GM18526 (cell line): ENCODE data around the gene ATOH1.

ENCODE experiments used
- POLR2A ChIP-seq: IDR thresholded peaks from 3 replicates; pipeline ENCODE4 v1.6.1; 2011; ENCODE audit not compliant: insufficient read length; ENCODE audit errors: extremely low read depth

ATOH1 gene

GRCh38 chr4:93828332-93828994, at the start of gene ATOH1:
Gene ATOH1, plus strand, starts transcription at chr4:93828753. Its CDS starts 174 bp downstream, at chr4:93828927.
- no peak for TF ChIP-seq POLR2A

GRCh38 chr4:93779228-93779627, 49.3 kb upstream of the ATOH1 start:
- TF ChIP-seq POLR2A, result no peak

- no peak for TF ChIP-seq POLR2A
Observed at GRCh38 chr4:93780080-93780479, 48.5 kb upstream of the ATOH1 start.

DNA sequence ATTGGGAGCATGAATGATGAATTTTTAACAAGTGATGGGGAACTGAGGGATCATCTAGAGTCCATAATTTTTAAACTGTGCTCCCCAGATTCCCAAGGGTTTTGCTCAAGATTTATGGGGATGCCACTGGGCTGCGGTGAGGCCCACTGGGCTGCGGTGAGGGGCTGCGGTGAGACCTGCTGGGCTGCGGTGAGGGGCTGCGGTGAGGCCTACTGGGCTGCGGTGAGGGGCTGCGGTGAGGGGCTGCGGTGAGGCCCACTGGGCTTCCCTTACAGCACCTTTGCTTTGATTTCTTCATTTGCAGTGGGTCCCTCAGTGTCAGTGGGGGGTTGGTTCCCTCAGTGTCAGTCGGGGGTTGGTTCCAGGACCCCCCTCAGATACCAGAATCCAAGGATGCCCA, 47.4 kb upstream of the ATOH1 start:
- TF ChIP-seq POLR2A, result no peak

DNA sequence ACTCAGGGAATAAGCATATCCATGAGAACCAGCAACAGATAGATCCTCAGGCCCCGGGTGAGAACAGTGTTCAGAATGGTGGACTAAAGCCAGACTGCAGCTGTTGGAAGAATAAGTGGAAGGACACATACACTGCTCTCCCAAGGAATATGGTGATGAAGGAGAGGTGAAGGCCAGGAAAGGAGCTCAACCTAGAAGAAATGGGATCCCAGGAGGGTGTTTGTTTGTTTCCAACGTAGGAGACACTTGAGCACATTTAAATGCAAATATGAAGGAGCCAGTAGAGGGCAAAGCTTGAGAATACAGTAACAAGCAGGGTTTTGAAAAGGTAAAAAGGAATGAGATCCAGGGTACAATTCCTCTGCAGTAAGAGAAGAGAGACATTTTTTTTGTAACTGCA, 42.4 kb upstream of the ATOH1 start:
- no peak for TF ChIP-seq POLR2A

DNA sequence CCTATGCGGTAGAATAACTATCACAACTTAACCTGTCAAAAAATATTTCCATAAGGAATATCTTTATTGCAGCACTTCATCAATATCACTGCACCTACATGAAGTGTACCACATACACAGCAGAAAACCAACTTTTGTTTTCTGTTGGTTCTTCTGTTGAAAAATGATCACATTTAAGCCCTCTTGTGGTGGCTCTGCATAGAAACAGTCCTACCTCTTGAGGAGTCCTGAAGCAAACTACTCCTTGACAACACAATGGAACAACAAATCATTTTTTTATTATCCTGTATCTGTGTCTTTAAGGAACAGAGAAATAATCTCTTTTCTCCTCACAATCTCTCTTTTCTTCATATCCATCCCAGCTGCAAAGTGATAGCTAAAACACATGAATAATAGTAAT, 39.8 kb upstream of the ATOH1 start:
- TF ChIP-seq POLR2A, result no peak

DNA sequence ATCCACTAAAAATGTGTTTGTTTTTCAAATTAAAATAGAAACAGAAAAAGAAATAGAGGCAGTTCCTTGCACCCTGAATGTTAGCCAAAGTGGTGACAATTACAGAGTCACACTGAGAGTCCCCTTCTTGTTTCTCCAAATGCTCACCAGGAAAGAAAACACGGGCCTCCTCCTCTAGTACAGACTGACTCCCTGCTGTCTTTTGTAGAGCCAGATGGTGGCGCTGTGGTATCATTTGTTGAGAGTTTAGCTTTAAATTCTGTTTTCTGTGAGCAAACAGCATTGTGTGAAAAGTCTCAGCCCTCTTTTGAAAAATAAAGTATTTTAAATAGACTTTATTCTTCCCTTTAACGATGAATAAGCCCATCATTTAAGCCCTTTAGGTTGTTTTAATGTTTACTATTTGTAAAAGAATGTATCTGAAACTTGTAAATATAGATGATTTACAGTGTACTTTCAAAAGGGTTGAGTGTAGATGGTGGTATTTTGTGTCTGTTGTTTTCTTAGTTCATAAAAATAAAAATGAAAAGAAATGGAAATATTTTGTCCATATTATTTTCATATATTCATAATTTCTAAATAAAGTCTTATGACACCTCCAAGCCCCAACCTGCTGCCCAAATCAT, 36.9 kb upstream of the ATOH1 start:
- TF ChIP-seq POLR2A, result no peak

DNA sequence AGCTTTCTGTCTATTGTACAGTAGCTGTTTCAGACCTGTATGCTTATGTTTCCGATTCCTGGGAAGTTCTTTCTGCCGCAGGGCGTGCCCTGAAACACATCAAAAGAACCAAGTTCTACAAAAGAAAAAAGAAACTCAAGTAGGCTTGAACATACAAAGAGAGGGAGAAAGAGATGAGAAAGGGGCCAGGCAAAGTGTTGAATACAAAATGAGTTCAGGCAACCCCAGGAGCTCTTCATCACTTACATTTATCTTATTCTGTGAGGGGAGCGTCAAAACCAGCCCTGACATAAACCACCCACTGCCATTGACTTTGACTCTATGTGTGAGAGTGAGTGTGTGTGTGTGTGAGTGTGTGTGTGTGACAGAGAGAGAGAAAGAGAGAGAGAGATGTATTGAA, 26.5 kb upstream of the ATOH1 start:
- TF ChIP-seq POLR2A, result no peak

DNA sequence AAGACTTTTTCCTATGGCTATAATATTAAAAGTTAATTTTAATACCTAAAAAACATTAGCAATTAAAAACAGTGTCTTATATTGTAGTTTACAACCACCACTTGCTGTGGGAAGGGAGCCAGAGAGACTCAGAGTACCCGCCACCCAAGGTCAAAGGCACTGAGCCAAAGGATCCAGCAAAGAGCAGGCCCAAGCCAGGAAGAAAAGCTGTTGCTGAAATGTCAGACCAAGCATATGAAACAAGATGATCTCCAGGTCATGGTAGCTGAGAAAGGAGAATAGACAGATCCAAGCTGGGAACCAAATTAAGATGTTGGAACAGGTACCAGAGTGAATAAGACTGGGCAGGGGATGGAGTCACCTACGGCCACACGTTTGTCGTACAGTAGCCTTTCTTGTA, 18.8 kb upstream of the ATOH1 start:
- TF ChIP-seq POLR2A, result no peak

GRCh38 chr4:93810340-93810992, 18.1 kb upstream of the ATOH1 start:
- no peak for TF ChIP-seq POLR2A

DNA sequence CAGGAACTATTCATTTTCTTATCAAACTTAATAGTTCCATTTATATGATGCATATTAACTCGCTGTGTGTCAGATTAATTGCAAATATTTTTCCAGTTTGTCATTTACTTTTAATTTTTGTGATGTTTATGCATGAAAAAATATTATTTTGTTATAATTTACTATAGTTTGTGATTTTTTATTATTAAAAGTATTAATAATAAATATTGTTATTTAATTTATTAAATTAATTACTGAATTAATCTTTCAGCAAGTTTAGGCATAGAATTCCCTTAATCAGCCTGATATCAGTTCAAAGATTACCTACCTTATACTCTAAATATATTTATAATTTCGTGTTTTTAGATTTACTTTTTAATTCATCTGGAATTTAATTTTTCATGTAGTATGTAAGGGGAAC, 15.5 kb upstream of the ATOH1 start:
- TF ChIP-seq POLR2A, result no peak

DNA sequence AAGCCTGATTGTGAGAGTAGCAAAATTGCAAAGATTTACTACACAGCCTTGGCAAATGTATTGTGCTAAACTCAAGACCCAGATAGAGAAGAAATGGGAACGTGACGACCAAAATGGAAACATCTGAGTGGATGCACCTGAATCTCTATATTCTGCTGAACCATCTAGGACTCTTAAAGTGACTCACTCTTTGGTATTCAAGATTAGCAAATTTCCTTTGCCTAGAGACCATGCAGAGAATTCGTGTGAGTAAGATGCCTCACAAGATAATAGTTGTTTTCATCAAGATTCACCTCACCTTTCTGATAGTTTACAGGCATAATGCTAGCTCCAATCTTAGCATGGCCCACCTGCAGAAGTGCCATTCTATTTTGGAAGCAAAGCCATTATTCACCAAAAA, 14.4 kb upstream of the ATOH1 start:
- no peak for TF ChIP-seq POLR2A

- TF ChIP-seq POLR2A, result no peak
Observed at GRCh38 chr4:93814722-93815121, 13.8 kb upstream of the ATOH1 start.

- TF ChIP-seq POLR2A, result no peak
Observed at GRCh38 chr4:93825551-93826216, 2.9 kb upstream of the ATOH1 start.

GRCh38 chr4:93827272-93827947, 1.1 kb upstream of the ATOH1 start:
- no peak for TF ChIP-seq POLR2A
